Measurements from ENCODE around the gene DCHS2.

Gene DCHS2

GRCh38 chr4:154307451-154307850 lies 184.1 kb downstream of the DCHS2 start:
- Mint-ChIP-seq H3K4me3 (no peak overlapping the region), H3K9me3 (peaks cover 5 to 10% of the 10 kb centered on the region in 2 donors), H3K4me1 (ENCODE audit: low read depth in 2 of 2) (no peaks in the 10 kb centered on the region), H3K27me3 (peaks cover 0 to 5% of the 10 kb centered on the region in 2 donors), H3K36me3 (ENCODE audit: insufficient read depth) (no peaks in the 10 kb centered on the region), H3K27ac (no peak overlapping the region)
- DNase-seq (no peak), ATAC-seq (replicated peaks) (no peak)

GRCh38 chr4:154305616-154306015 lies 186.0 kb downstream of the DCHS2 start:
- H3K4me1 Mint-ChIP-seq (ENCODE audit: low read depth in 2 of 2) = no peaks in the 10 kb centered on the region
- H3K36me3 Mint-ChIP-seq (ENCODE audit: insufficient read depth) = no peaks in the 10 kb centered on the region
- no peak overlapping the region for H3K4me3 Mint-ChIP-seq
- ATAC-seq (replicated peaks) (no peak), DNase-seq (no peak)
- H3K27ac Mint-ChIP-seq = no peak overlapping the region
- peaks cover 5 to 10% of the 10 kb centered on the region in 2 donors for H3K9me3 Mint-ChIP-seq
- H3K27me3 Mint-ChIP-seq = peaks cover 0 to 5% of the 10 kb centered on the region in 2 donors

GRCh38 chr4:154304679-154305078 lies 186.9 kb downstream of the DCHS2 start:
- no peak overlapping the region for H3K27ac Mint-ChIP-seq

DNA sequence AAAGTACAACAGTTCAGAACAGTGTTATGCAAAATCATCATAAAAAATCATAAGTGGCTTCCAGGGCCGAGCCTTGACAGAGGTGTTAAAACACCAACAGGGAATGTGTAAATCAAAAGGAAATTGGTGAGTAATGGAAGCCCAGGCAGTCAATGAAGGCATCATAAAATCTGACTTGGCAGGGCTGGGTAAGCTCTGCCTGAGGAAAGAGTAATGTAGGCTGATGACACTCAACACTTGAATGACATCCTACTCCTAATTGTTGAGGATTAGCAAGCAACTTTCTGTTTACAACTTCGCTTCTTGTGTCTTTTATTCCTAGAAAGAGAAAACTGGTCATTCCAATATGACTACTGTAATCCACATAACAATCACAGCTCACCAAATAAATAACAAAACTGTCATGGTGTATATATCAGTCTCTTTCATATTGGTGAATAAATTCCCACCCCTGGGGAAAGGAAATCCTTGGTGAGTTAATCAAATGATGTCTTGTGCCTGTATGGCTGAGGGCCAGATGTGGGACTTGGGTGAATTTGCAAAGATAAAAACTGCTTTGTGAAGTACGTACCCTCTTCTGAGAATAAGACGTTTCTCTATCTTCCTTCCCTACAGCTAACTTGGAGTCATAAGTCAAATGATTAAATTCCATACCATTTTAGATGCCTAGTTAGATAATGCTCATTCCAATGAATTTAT lies 196.8 kb downstream of the DCHS2 start:
- DNase-seq = no peak
- Mint-ChIP-seq H3K27me3 (peaks cover 0 to 7% of the 10 kb centered on the region in 2 donors), H3K36me3 (ENCODE audit: insufficient read depth) (no peaks in the 10 kb centered on the region), H3K27ac (no peak overlapping the region), H3K4me1 (ENCODE audit: low read depth in 2 of 2) (no peaks in the 10 kb centered on the region), H3K4me3 (no peak overlapping the region), H3K9me3 (peaks cover 0 to 7% of the 10 kb centered on the region in 2 donors)
- ATAC-seq (replicated peaks) = no peak

More at GRCh38 chr4:154304679-154305078, 186.9 kb downstream of the DCHS2 start:
- Mint-ChIP-seq H3K27me3 (peaks cover 0 to 5% of the 10 kb centered on the region in 2 donors), H3K36me3 (ENCODE audit: insufficient read depth) (no peaks in the 10 kb centered on the region), H3K9me3 (peaks cover 5 to 10% of the 10 kb centered on the region in 2 donors), H3K4me1 (ENCODE audit: low read depth in 2 of 2) (no peaks in the 10 kb centered on the region), H3K4me3 (no peak overlapping the region)
- ATAC-seq (replicated peaks) = no peak
- DNase-seq = no peak

DNA sequence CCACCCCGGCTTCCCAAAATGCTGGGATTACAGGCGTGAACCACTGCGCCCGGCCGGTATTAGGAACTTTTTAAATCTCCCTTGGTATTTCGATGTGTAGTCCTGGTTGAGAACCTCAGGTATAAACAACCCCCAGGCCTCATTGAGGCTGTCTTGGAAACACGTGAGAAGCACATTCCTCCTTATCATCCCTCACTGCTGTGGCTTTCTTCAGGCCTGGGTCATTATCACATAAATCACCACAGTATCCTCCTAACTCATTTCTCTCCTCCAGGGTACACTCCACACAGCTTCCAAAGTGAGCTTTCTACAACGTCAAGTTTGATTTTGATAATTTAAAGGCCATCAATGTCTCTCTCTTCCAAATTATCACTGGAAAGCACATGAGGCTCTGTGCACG lies 198.2 kb downstream of the DCHS2 start:
- Mint-ChIP-seq H3K36me3 (ENCODE audit: insufficient read depth) (no peaks in the 10 kb centered on the region), H3K27me3 (peaks cover 0 to 7% of the 10 kb centered on the region in 2 donors), H3K4me1 (ENCODE audit: low read depth in 2 of 2) (no peaks in the 10 kb centered on the region), H3K27ac (no peak overlapping the region), H3K4me3 (no peak overlapping the region), H3K9me3 (peaks cover 0 to 7% of the 10 kb centered on the region in 2 donors)
- DNase-seq = no peak
- no peak for ATAC-seq (replicated peaks)

DNA sequence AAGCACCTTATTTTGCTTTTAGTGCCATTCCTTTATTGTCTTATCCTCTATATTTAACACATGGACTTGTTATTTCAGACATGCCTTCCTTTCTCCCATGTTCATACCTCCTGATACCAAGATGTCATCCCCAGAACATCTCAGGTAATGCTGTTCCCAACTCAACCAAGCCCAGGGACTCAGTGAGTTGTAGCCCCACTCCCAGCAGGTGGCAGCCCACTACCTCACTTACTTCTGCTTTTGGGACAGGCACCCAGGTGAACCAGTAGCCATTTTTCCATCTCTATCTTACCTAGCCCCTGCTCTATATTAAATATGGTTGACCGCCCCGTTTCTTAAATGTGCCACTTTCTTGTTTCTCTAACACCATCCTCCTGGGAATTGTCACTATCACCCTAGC lies 199.0 kb downstream of the DCHS2 start:
- DNase-seq = no peak
- H3K27ac Mint-ChIP-seq = no peak overlapping the region

DNA sequence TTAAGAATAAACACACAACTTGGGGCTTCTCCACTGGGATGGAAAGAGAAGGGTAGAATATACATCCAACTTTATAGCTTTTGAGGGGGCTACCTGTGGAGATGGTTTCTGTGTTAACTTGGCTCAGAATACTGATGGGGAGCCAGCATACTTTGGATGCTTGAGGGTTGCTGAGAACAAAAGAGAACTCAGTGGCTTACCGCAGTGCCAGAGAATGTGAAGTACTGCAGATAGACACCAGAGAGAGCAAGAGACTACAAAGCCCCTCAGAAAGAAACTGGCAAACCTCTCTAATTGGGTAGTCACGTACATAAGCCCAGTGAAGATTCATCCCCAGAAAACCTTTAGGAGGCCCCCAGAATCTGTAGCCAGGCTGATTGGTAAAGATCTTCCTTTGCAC lies 214.4 kb downstream of the DCHS2 start:
- DNase-seq (no peak), ATAC-seq (replicated peaks) (no peak)
- H3K27me3 Mint-ChIP-seq = no peaks in the 10 kb centered on the region
- no peaks in the 10 kb centered on the region for H3K4me1 Mint-ChIP-seq (ENCODE audit: low read depth in 2 of 2)
- no peak overlapping the region for H3K4me3 Mint-ChIP-seq
- no peak overlapping the region for H3K27ac Mint-ChIP-seq
- peaks cover 0 to 2% of the 10 kb centered on the region in 2 donors for H3K9me3 Mint-ChIP-seq
- H3K36me3 Mint-ChIP-seq (ENCODE audit: insufficient read depth) = peaks cover 2% of the 10 kb centered on the region

More for the DNA sequence above, 199.0 kb downstream of the DCHS2 start:
- Mint-ChIP-seq H3K4me3 (no peak overlapping the region), H3K36me3 (ENCODE audit: insufficient read depth) (no peaks in the 10 kb centered on the region), H3K9me3 (peaks cover 0 to 7% of the 10 kb centered on the region in 2 donors), H3K27me3 (peaks cover 0 to 7% of the 10 kb centered on the region in 2 donors), H3K4me1 (ENCODE audit: low read depth in 2 of 2) (no peaks in the 10 kb centered on the region)
- ATAC-seq (replicated peaks) = no peak

DNA sequence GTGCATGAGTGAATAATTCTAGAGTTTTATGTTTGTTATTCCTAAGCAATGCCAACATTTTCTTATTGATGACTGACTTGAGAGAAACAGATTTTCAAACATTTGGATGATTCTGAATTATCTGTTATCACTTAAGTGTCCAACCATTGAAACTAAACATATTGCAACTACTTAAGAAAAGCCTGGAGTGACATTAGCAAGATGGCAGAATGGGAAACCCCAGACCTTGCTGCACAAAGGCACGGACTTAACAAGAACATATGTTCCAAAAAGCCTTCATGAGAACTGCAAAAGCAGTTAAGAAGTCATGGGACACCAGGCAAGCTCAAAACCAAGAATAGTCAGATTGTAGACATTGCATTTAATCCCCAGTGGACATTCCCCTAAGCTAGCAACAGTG lies 215.1 kb downstream of the DCHS2 start:
- Mint-ChIP-seq H3K9me3 (peaks cover 0 to 2% of the 10 kb centered on the region in 2 donors), H3K27me3 (no peaks in the 10 kb centered on the region)
- ATAC-seq (replicated peaks) = no peak

DNA sequence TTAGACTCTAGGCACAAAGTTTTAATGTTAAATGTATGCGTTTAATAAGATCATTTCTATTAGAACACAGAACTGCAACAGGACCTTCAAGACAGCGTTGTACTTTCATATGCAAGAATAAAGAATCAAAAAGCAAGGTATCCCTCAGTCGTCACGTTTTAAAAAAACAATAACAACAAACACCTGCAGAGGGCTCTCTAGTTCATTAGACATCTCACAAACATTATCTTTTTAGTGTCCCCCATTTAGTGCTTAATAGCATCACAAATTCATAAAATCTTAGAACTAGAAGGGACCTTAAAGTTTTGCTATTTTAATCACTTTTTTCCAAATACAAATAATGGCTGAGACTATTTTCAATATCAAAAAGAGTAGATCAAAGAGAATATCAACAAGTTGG lies 236.6 kb downstream of the DCHS2 start:
- DNase-seq (no peak), ATAC-seq (replicated peaks) (no peak)
- no peak overlapping the region for H3K4me3 Mint-ChIP-seq
- H3K36me3 Mint-ChIP-seq (ENCODE audit: insufficient read depth) = no peaks in the 10 kb centered on the region
- H3K27ac Mint-ChIP-seq = no peak overlapping the region
- H3K4me1 Mint-ChIP-seq (ENCODE audit: low read depth in 2 of 2) = no peaks in the 10 kb centered on the region
- H3K27me3 Mint-ChIP-seq = no peaks in the 10 kb centered on the region
- H3K9me3 Mint-ChIP-seq = peaks cover 0 to 2% of the 10 kb centered on the region in 2 donors

More for the DNA sequence above, 215.1 kb downstream of the DCHS2 start:
- DNase-seq = no peak
- peaks cover 2% of the 10 kb centered on the region for H3K36me3 Mint-ChIP-seq (ENCODE audit: insufficient read depth)
- no peak overlapping the region for H3K4me3 Mint-ChIP-seq
- no peaks in the 10 kb centered on the region for H3K4me1 Mint-ChIP-seq (ENCODE audit: low read depth in 2 of 2)
- H3K27ac Mint-ChIP-seq = no peak overlapping the region

GRCh38 chr4:154234576-154234975 lies 257.0 kb downstream of the DCHS2 start:
- DNase-seq (no peak), ATAC-seq (replicated peaks) (no peak)
- Mint-ChIP-seq H3K4me1 (ENCODE audit: low read depth in 2 of 2) (no peaks in the 10 kb centered on the region), H3K27me3 (no peaks in the 10 kb centered on the region), H3K4me3 (no peak overlapping the region), H3K9me3 (peaks cover 0 to 2% of the 10 kb centered on the region in 2 donors), H3K27ac (no peak overlapping the region), H3K36me3 (ENCODE audit: insufficient read depth) (no peaks in the 10 kb centered on the region)

DNA sequence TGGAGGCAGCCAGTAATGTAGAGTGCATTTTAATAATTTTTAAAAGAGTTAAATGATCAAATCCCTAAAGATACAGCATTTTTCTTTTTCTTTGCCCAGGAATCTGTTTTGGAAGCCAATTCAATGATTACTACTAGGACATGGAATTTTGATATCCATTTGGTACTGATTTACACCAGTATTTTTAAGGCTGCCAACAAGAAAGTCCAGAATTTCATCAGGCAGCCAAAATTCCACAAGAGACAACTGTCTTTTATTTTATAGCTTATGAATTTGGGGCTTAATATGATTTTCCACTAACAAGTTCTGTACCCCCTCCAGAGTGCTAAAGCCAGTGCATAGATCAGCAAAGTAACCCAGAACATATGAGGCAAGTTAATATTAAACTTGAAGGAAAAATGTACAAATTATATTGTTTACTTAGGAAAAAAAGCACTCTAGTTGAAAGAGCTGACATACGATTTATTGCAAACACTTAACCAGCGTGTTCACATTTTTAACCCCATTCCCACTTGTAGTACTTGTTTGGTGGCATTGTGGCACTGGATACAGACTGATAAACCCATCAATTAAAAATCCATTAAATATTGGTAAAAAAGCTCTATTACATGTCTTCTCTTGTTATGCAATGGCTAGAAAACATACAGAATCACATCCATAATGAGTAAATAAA lies 259.7 kb downstream of the DCHS2 start:
- ATAC-seq (replicated peaks) (no peak), DNase-seq (no peak)
- Mint-ChIP-seq H3K27ac (no peak overlapping the region), H3K4me3 (no peak overlapping the region), H3K9me3 (peaks cover 2 to 5% of the 10 kb centered on the region in 2 donors), H3K36me3 (ENCODE audit: insufficient read depth) (no peaks in the 10 kb centered on the region), H3K27me3 (no peaks in the 10 kb centered on the region), H3K4me1 (ENCODE audit: low read depth in 2 of 2) (no peaks in the 10 kb centered on the region)

DNA sequence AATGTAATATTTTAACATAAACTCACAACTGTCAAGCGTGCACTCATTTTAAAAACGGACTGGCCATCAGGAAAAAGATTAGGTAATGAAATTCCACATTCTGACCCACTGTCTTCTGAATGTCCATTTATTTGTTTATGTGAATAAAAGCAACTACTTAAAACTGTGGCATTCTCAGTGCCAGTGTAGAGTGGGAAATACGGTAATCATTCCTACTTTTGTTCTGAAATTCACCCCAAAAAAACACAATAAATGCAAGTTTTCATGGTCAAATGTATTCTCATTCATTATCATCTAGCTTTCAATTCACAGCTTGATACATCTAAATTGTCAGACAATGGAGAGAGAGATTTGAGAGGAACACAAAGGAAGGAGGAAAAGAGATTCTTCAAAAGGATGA lies 260.9 kb downstream of the DCHS2 start:
- Mint-ChIP-seq H3K9me3 (peaks cover 0 to 6% of the 10 kb centered on the region in 2 donors), H3K4me1 (ENCODE audit: low read depth in 2 of 2) (no peaks in the 10 kb centered on the region), H3K27me3 (no peaks in the 10 kb centered on the region), H3K36me3 (ENCODE audit: insufficient read depth) (no peaks in the 10 kb centered on the region), H3K4me3 (no peak overlapping the region), H3K27ac (no peak overlapping the region)
- no peak for DNase-seq
- no peak for ATAC-seq (replicated peaks)

GRCh38 chr4:154230091-154230490 lies 261.5 kb downstream of the DCHS2 start:
- H3K36me3 Mint-ChIP-seq (ENCODE audit: insufficient read depth) = no peaks in the 10 kb centered on the region
- H3K9me3 Mint-ChIP-seq = peaks cover 3 to 6% of the 10 kb centered on the region in 2 donors
- H3K4me3 Mint-ChIP-seq = no peak overlapping the region
- no peak for ATAC-seq (replicated peaks)
- no peak overlapping the region for H3K27ac Mint-ChIP-seq
- DNase-seq = no peak
- no peaks in the 10 kb centered on the region for H3K27me3 Mint-ChIP-seq
- no peaks in the 10 kb centered on the region for H3K4me1 Mint-ChIP-seq (ENCODE audit: low read depth in 2 of 2)

DNA sequence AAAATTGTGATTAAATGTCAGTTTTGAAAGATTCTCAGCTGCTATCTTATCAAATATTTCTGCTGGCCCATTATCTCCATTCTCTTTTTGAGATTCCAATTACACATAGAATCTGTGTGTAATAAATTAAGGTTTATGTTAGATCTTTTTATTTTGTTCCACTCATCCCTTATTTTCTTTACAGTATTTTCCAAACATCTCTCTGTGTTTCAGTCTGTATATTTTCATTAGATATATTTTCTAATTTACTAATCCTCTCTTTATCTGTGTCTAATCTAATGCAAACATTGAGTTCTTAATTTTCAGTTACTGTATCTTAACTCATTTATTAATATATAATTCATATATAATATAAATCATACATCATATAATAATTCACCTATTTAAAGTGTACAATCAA lies 268.7 kb downstream of the DCHS2 start:
- no peak for DNase-seq
- Mint-ChIP-seq H3K9me3 (peaks cover 7 to 14% of the 10 kb centered on the region in 2 donors), H3K4me3 (no peak overlapping the region), H3K27me3 (no peaks in the 10 kb centered on the region), H3K36me3 (ENCODE audit: insufficient read depth) (no peaks in the 10 kb centered on the region), H3K27ac (no peak overlapping the region), H3K4me1 (ENCODE audit: low read depth in 2 of 2) (no peaks in the 10 kb centered on the region)
- no peak for ATAC-seq (replicated peaks)
